GM21717 (cell line): Measurements from ENCODE around the gene SEMA3F.

Experiments
- ATAC-seq: cut with Tn5 transposase; IDR thresholded peaks from one replicate; pipeline ENCODE4 v1.9.1; 2021; ENCODE audit warnings: mild to moderate bottlenecking, moderate library complexity; ENCODE audit not compliant: unreplicated experiment

SEMA3F gene

GRCh38 chr3:50132421-50133282, 22.5 kb upstream of the SEMA3F start:
- ATAC-seq: no peak

GRCh38 chr3:50133283-50133615, 21.9 kb upstream of the SEMA3F start:
- no peak for ATAC-seq

GRCh38 chr3:50134367-50134766, 20.8 kb upstream of the SEMA3F start:
- no peak for ATAC-seq

GRCh38 chr3:50135964-50136363, 19.2 kb upstream of the SEMA3F start:
- no peak for ATAC-seq

GRCh38 chr3:50136714-50137405, 18.3 kb upstream of the SEMA3F start:
- ATAC-seq: no peak

DNA sequence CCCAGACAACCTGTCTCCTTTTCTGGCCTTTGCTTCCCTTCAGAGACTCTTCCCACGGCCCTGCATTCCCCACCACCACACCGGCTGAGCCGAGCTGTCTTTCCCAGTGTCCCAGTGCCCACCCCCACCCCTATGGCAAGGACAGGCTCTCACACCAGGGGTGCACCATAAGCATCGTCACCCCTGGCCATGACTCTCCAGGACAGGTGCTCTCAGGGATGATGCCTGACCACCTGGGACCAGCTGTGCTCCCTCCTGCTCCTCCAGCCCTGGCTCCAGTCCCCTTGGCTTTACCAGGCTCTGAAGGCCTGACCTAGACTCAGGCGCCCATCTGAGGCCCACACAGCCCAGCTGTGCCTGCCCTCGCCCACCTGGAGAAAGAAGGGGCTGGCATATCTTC, 17.6 kb upstream of the SEMA3F start:
- ATAC-seq: no peak

GRCh38 chr3:50138266-50139200, 16.6 kb upstream of the SEMA3F start:
- no peak for ATAC-seq

DNA sequence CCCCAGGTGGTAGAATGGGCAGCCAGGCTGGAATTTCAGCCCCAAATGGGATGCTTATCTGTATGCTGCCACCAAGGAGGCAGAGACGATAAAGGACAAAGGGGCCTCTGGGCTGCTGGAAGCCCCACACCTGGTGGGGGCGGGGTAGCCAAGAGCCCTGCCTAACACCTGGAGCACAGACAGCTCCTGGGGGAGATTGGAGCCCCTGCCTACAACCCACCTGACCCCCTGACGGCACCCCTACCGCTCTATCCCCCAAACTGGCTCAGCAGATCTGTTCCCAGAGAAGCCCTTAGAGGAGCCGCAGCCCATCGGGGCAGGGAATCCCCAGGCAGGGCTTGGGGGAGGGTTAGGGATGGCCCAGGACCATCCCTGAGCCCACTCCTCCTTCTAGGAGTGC, 15.8 kb upstream of the SEMA3F start:
- ATAC-seq: no peak

GRCh38 chr3:50139718-50140423, 15.3 kb upstream of the SEMA3F start:
- no peak for ATAC-seq

GRCh38 chr3:50140990-50141389, 14.1 kb upstream of the SEMA3F start:
- ATAC-seq: no peak

- no peak for ATAC-seq
These were observed 8.7 kb upstream of the SEMA3F start for GRCh38 chr3:50146316-50146901.

DNA sequence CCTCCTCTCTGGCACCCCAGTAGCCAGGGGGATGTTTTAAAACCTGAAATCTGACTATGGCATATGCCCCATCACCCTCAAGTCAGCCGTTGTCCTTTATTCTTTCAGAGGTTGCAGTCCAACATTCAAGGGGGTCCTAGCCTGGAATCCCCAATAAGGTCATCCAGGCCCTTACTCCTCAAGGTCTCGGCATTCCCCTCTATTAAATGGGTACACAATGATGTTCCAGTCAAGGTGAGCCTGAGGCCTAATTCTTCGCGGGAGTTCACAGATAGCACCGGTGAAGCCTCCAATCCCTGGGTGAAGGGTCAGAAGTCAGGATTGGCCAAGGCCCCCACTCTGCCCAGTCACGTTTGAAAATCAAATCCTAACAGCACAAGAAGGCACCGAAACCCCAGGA, 8.1 kb upstream of the SEMA3F start:
- ATAC-seq: no peak

DNA sequence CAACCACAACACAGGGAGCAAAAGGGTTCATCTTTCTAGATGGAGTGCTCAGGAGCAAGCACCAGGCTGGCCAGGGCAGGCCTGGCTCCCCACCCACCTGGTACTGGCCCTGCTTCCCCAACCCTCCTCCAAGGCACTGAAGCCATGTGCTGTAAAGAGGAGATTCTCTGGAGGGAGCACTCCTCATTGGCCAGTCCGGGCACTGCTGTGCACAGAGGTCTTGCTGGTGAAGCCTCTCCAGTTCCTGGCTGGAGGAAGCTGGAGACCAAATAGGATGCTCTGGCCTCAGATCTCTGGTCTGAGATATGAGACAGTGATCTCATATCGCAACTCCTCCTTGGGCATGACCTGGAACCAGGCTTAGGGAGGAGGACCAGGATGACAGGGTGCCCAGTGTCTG, 7.7 kb upstream of the SEMA3F start:
- no peak for ATAC-seq

- ATAC-seq: no peak
These were observed 7.3 kb upstream of the SEMA3F start for GRCh38 chr3:50147861-50148260.

GRCh38 chr3:50150404-50150750, 4.7 kb upstream of the SEMA3F start:
- ATAC-seq: no peak

DNA sequence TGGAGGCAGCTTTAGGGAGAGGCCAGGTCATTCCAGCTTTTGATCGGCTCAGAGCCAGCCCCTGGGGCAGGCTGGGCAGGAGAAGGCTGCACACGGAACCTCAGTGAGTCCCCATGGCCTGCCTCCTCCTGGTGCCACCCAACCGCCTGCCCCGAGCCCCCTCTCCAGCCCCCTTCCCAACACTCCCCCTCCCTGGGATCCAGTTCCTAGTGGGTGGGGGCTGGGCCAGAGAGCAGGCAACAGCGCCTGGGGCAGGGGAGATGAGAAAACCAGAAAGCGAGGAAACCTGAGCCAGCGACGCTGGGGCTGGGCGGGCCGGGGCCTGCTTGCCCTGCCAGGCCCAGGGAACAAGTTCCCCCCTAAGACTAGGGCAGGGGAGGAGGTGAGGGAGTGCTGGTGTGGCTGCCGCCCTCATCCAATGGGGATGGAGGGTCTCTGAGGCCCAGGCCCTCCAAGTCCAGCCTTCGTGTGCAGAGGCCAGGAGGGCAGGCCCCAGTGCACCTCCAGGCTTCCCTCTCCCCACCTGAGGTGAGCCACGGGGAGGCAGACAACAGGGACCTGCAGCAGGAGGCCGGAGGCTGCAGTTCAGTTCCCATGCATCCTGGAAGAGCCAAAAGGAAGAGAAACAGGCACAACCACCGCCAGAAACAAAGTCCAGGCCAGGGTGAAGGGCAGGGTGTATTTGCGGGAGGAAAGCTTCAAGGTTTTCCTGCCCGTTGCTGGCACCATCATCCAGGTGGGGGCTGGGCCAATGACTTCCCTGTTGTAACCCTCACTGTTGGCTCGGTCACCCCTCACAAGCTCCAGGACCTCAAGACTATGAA, 4.0 kb upstream of the SEMA3F start:
- ATAC-seq: no peak

DNA sequence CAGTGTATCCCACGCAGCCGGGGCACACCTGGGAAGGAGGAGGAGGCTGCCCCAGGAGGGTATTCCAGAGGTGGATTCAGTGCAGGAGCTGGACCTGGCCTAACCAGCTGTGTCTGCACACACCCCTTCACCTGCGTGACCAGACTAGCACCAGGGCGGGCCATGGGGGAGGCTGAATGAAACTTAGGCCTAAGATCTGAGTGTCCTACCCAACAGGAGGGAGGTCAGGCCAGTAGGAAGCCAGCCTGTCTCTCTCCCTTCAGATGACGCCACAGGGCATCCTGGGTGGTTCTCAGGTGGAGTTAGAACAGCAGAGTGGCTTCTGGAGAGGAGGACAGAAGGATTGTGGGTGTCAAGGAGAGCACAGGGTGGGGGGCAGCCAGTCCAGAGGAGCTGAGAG, 3.4 kb upstream of the SEMA3F start:
- no peak for ATAC-seq

- ATAC-seq: no peak
These were observed 1.2 kb upstream of the SEMA3F start for GRCh38 chr3:50153782-50154475.

DNA sequence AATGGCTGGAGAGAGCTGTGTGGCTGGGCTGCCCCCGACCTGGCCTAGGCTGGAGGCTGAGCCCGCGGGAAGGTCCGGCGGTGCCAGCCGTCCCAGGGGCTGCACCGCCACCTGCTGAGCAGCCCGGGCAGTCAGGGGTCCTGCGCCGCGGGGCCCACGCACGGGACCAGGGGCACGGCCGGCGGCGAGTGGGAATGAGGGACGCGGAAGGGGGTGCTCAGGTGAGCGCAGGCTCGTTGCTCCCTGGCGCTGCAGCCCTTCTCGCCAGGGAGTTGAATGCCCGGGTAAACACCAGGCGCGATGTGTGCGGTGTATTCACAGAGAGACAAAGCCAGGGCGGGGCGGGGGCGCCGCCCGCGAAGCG, 666 bp upstream of the SEMA3F start:
- ATAC-seq: peak; percentile 2
